Measurements from ENCODE around the gene MRM2.

The MRM2 gene

DNA sequence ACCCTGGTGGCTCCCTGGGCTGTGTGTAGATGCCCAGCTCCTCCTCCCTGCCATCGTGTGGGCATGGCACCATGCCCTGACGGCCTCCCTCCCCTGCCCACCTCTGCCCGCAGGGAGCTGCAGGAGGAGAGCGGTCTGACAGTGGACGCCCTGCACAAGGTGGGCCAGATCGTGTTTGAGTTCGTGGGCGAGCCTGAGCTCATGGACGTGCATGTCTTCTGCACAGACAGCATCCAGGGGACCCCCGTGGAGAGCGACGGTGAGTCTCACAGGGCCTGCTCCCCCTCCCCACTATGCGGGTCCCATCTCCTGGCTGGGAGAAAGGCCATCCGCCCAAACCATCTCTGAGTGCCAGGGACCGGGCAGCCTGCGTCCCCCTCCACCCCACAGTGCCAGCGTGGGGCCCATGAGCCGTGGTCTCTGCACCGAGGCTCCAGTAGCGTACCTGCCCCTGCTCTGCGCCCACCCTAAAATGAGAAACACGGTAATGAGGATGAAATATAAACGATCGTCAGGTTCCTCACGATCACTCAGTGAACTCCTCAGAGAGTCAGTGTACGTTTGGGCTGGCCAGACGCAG, 7.8 kb upstream of the MRM2 start:
- Histone ChIP-seq H3K4me3 (ENCODE audit: low read length) (no peak overlapping the region), H2AFZ (ENCODE audit: low read depth, low read length) (no peak overlapping the region), H3K36me3 (ENCODE audit: insufficient read depth, low read length) (peaks cover 25% of the 10 kb centered on the region), H3K4me1 (ENCODE audit: insufficient read depth, low read length) (no peaks in the 10 kb centered on the region), H3K27me3 (ENCODE audit: insufficient read depth, low read length) (no peaks in the 10 kb centered on the region), H3K9me3 (ENCODE audit: low read length) (no peaks in the 10 kb centered on the region)

GRCh38 chr7:2248984-2249694, 7.1 kb upstream of the MRM2 start:
- Histone ChIP-seq H3K9me3 (ENCODE audit: low read length) (no peaks in the 10 kb centered on the region), H3K4me3 (ENCODE audit: low read length) (no peak overlapping the region), H3K27me3 (ENCODE audit: insufficient read depth, low read length) (no peaks in the 10 kb centered on the region), H3K36me3 (ENCODE audit: insufficient read depth, low read length) (peaks cover 20% of the 10 kb centered on the region), H2AFZ (ENCODE audit: low read depth, low read length) (no peak overlapping the region), H3K4me1 (ENCODE audit: insufficient read depth, low read length) (no peaks in the 10 kb centered on the region)

DNA sequence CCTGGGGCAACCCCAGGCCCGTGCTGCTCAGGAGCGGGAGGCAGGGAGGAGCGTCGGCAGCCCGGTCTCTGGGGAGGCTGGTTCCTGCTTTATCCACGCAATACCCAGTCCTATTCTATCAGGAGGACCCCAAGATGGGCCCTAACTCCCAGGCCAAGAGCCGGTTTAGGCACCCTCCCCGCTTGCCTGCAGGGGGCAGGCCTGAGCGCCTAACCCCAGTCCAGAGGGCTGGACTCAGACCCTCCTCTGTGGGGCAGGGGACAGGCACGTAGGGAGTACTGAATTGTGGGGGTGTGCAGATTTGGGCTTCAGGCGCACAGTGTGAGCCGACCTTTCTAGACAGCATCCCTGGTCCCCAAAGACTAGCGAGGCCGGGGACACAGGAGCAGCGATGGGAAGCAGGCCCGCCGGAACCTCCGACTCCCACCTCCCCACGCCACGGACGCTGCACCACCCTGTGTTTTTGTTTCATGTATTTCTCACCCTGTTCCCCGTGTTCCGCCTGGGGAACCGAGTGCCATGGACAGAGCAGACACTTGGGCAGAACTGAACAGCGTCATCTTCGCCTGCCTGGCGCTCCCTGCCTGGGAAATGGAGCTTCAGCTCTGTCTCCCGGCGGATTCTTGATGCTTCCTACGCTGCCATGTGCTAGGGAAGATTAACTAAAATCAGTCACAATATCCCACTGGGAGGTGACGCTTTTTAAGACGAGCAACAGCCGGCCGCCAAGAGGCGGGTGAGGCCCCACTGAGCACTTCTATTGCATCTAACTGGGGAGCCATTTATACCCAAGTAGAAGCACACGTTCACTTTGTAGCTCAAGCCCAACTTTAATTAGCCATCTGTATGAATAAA, 5.4 kb upstream of the MRM2 start:
- Histone ChIP-seq H2AFZ (ENCODE audit: low read depth, low read length) (no peak overlapping the region), H3K36me3 (ENCODE audit: insufficient read depth, low read length) (peaks cover 14% of the 10 kb centered on the region), H3K27me3 (ENCODE audit: insufficient read depth, low read length) (no peaks in the 10 kb centered on the region), H3K4me3 (ENCODE audit: low read length) (no peak overlapping the region), H3K9me3 (ENCODE audit: low read length) (no peaks in the 10 kb centered on the region), H3K4me1 (ENCODE audit: insufficient read depth, low read length) (peaks cover 9% of the 10 kb centered on the region)

GRCh38 chr7:2245883-2246675, 4.1 kb upstream of the MRM2 start:
- no peak overlapping the region for H3K4me3 ChIP-seq (ENCODE audit: low read length)
- no peaks in the 10 kb centered on the region for H3K9me3 ChIP-seq (ENCODE audit: low read length)
- H3K4me1 ChIP-seq (ENCODE audit: insufficient read depth, low read length) = peaks cover 15% of the 10 kb centered on the region
- H2AFZ ChIP-seq (ENCODE audit: low read depth, low read length) = no peak overlapping the region
- H3K27me3 ChIP-seq (ENCODE audit: insufficient read depth, low read length) = no peaks in the 10 kb centered on the region
- H3K36me3 ChIP-seq (ENCODE audit: insufficient read depth, low read length) = peaks cover 6% of the 10 kb centered on the region

DNA sequence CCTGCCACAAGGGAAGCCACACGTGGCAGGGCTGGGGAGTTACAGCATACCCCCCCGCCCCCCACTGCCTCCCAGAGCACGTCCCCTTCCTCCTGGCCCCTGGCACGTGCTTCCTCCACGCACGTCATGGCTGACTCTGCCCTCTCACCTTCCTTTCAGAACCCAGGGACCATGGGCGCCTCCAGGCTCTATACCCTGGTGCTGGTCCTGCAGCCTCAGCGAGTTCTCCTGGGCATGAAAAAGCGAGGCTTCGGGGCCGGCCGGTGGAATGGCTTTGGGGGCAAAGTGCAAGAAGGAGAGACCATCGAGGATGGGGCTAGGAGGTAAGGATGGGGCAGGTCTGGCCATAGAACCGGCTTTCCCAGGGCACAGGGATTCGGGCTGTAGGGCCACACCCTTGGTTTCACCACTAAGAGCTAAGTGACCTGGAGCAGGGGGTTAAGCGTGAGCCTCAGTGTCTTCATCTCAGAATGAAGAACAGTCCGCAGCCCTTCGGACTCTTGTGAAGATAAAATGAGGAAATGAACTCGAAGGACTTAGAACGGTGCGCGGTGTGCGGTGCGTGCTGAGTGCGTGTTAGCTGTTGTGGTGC, 2.5 kb upstream of the MRM2 start:
- Histone ChIP-seq H3K36me3 (ENCODE audit: insufficient read depth, low read length) (peaks cover 7% of the 10 kb centered on the region), H3K27me3 (ENCODE audit: insufficient read depth, low read length) (no peaks in the 10 kb centered on the region), H3K9me3 (ENCODE audit: low read length) (no peaks in the 10 kb centered on the region), H3K4me3 (ENCODE audit: low read length) (no peak overlapping the region), H3K4me1 (ENCODE audit: insufficient read depth, low read length) (peaks cover 15% of the 10 kb centered on the region), H2AFZ (ENCODE audit: low read depth, low read length) (no peak overlapping the region)

DNA sequence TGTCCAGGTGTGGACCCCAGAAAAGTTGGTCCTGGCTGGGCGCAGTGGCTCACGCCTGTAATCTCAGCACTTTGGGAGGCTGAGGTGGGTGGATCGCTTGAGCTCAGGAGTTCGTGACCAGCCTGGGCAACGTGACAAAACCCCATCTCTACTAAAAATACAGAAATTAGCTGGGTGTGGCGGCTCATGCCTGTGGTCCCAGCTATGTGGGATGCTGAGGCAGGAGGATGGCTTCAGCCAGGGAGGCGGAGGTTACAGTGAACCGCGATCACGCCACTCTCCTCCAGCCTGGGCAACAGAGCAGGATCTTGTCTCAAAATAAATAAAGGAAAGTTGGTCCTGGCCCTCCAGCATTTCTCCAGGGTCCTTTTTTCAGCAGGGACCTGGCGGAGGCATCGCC, 1.5 kb upstream of the MRM2 start:
- H3K36me3 ChIP-seq (ENCODE audit: insufficient read depth, low read length) = peaks cover 15% of the 10 kb centered on the region
- H3K4me1 ChIP-seq (ENCODE audit: insufficient read depth, low read length) = peaks cover 15% of the 10 kb centered on the region
- H2AFZ ChIP-seq (ENCODE audit: low read depth, low read length) = no peak overlapping the region
- H3K4me3 ChIP-seq (ENCODE audit: low read length) = peak overlapping the region; percentile 65
- no peaks in the 10 kb centered on the region for H3K9me3 ChIP-seq (ENCODE audit: low read length)
- no peaks in the 10 kb centered on the region for H3K27me3 ChIP-seq (ENCODE audit: insufficient read depth, low read length)

GRCh38 chr7:2242541-2243429, 780 bp upstream of the MRM2 start:
- Histone ChIP-seq H3K27me3 (ENCODE audit: insufficient read depth, low read length) (no peaks in the 10 kb centered on the region), H3K4me1 (ENCODE audit: insufficient read depth, low read length) (peaks cover 15% of the 10 kb centered on the region), H3K9me3 (ENCODE audit: low read length) (no peaks in the 10 kb centered on the region), H3K4me3 (ENCODE audit: low read length) (peak overlapping the region; percentile 65), H2AFZ (ENCODE audit: low read depth, low read length) (peak overlapping the region; percentile 44), H3K36me3 (ENCODE audit: insufficient read depth, low read length) (peaks cover 21% of the 10 kb centered on the region)

GRCh38 chr7:2239242-2239641, 2.8 kb downstream of the MRM2 start:
- Histone ChIP-seq H3K4me3 (ENCODE audit: low read length) (no peak overlapping the region), H2AFZ (ENCODE audit: low read depth, low read length) (no peak overlapping the region), H3K36me3 (ENCODE audit: insufficient read depth, low read length) (peaks cover 46% of the 10 kb centered on the region), H3K4me1 (ENCODE audit: insufficient read depth, low read length) (peaks cover 15% of the 10 kb centered on the region), H3K9me3 (ENCODE audit: low read length) (no peaks in the 10 kb centered on the region), H3K27me3 (ENCODE audit: insufficient read depth, low read length) (no peaks in the 10 kb centered on the region)

DNA sequence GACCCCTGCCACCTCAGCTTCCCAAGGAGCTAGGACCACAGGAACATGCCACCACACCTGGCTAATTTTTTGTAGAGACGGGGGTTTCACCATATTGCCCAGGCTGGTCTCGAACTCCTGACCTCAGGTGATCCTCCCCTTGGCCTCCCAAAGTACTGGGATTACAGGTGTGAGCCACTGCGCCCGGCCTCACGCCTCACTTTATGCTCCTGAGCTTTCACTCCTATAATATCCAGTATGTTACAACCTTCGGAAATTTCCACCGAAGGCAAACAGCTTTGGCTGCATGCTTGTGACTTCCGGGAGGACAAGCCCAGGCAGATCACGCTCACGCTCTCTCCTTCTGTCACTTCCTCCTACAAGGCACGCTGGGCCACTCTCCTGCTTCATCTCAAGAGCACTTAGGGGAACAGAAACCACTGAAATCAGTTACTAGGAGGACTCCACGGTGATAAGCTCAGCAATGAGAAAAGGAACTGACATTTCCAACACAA, 4.8 kb downstream of the MRM2 start:
- H3K4me1 ChIP-seq (ENCODE audit: insufficient read depth, low read length) = peaks cover 10% of the 10 kb centered on the region
- no peaks in the 10 kb centered on the region for H3K27me3 ChIP-seq (ENCODE audit: insufficient read depth, low read length)
- no peak overlapping the region for H3K4me3 ChIP-seq (ENCODE audit: low read length)
- peaks cover 47% of the 10 kb centered on the region for H3K36me3 ChIP-seq (ENCODE audit: insufficient read depth, low read length)
- no peaks in the 10 kb centered on the region for H3K9me3 ChIP-seq (ENCODE audit: low read length)
- H2AFZ ChIP-seq (ENCODE audit: low read depth, low read length) = no peak overlapping the region

DNA sequence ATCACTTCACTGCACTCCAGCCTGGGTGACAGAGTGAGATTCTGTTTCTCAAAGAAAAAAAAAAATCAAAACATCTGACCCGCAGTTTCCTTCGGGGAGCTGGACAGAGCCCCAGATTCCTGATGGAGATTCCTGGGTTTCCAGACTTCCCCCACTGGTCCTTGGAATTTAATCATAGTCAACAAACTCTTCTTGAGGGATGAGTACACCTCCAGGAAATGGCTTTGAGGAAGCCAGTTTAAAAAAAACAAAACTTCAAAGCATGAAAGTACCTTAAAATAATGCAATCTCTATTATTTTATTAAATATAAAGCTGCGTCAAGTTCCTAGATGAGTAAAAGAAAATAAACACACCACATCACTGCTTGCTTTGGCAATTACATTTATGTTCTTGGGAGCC, 8.1 kb downstream of the MRM2 start:
- Histone ChIP-seq H2AFZ (ENCODE audit: low read depth, low read length) (no peak overlapping the region), H3K4me1 (ENCODE audit: insufficient read depth, low read length) (peaks cover 14% of the 10 kb centered on the region), H3K9me3 (ENCODE audit: low read length) (no peaks in the 10 kb centered on the region), H3K36me3 (ENCODE audit: insufficient read depth, low read length) (peaks cover 54% of the 10 kb centered on the region), H3K27me3 (ENCODE audit: insufficient read depth, low read length) (no peaks in the 10 kb centered on the region), H3K4me3 (ENCODE audit: low read length) (no peak overlapping the region)

- Histone ChIP-seq H3K36me3 (ENCODE audit: insufficient read depth, low read length) (peaks cover 48% of the 10 kb centered on the region), H3K27me3 (ENCODE audit: insufficient read depth, low read length) (no peaks in the 10 kb centered on the region), H3K4me1 (ENCODE audit: insufficient read depth, low read length) (peaks cover 14% of the 10 kb centered on the region), H3K4me3 (ENCODE audit: low read length) (peak within 1 kb of the TSS; percentile 94), H2AFZ (ENCODE audit: low read depth, low read length) (peak within 1 kb of the TSS; percentile 20), H3K9me3 (ENCODE audit: low read length) (no peaks in the 10 kb centered on the region)
Measured at GRCh38 chr7:2232766-2233520, 9.1 kb downstream of the MRM2 start, which contains the start of gene MAD1L1. MAD1L1 (minus strand) TSS chr7:2232945; CDS start chr7:2230133, 2,812 bp downstream.
